Bronchial epithelial cell (primary cell): ENCODE results near the gene INPP5E. TPM values are rescaled to one million over a fixed set of nuclear protein-coding genes. Genes with fewer than 3 reads are reported as not detected.

Source experiments
- DNase-seq: peaks from one replicate; pipeline ENCODE4 v3.0.0-alpha.2; 2010; ENCODE audit warnings: low read depth
- FAIRE-seq: peaks from 2 replicates; lab custom pipeline; 2011; peaks lifted over from hg19 to GRCh38; lab: Jason Lieb, UNC
- H3K27me3 ChIP-seq: 2 replicates; pipeline ENCODE4 v1.5.1; 2011; ENCODE audit warnings: low read length; ENCODE audit not compliant: control insufficient read depth, insufficient read depth
- H3K36me3 ChIP-seq: 2 replicates; pipeline ENCODE4 v1.5.1; 2011; ENCODE audit warnings: low read length; ENCODE audit not compliant: control insufficient read depth, insufficient read depth
- H3K4me3 ChIP-seq: 2 replicates; pipeline ENCODE4 v1.5.1; 2011; ENCODE audit warnings: mild to moderate bottlenecking, low read depth, low read length, control low read depth
- CTCF ChIP-seq: IDR thresholded peaks from 2 replicates; pipeline ENCODE4 v1.5.1; 2011; ENCODE audit warnings: mild to moderate bottlenecking, moderate library complexity, low read length, control low read depth, inconsistent platforms; ENCODE audit not compliant: insufficient read depth, severe bottlenecking
- total RNA-seq: library from RNA; depleted of rRNA; stranded (reverse); fragments of >200 nt; gene quantifications from 2 replicates; pipeline ENCODE4 v1.2.1, GENCODE V29; 2014

Gene INPP5E
- total RNA-seq, 1 donor from 2014 or later, result 2.4 TPM

GRCh38 chr9:136424750-136425362 lies 14.8 kb downstream of the INPP5E start:
- Histone ChIP-seq H3K36me3 (peaks cover 29% of the 10 kb centered on the region), H3K4me3 (no peak overlapping the region), H3K27me3 (no peaks in the 10 kb centered on the region)
- DNase-seq (no peak), FAIRE-seq (no peak)
- TF ChIP-seq CTCF, result no peak

GRCh38 chr9:136423432-136424146 lies 16.1 kb downstream of the INPP5E start:
- Histone ChIP-seq H3K4me3 (no peak overlapping the region), H3K36me3 (peaks cover 30% of the 10 kb centered on the region), H3K27me3 (no peaks in the 10 kb centered on the region)
- TF ChIP-seq CTCF, result no peak
- DNase-seq, result no peak
- FAIRE-seq, result no peak

GRCh38 chr9:136422876-136423275 lies 16.8 kb downstream of the INPP5E start:
- peaks cover 37% of the 10 kb centered on the region for H3K36me3 ChIP-seq
- no peak for DNase-seq
- no peak for FAIRE-seq
- no peaks in the 10 kb centered on the region for H3K27me3 ChIP-seq
- H3K4me3 ChIP-seq, result no peak overlapping the region
- no peak for TF ChIP-seq CTCF

GRCh38 chr9:136421791-136422190 lies 17.9 kb downstream of the INPP5E start:
- Histone ChIP-seq H3K4me3 (no peak overlapping the region), H3K36me3 (peaks cover 44% of the 10 kb centered on the region), H3K27me3 (no peaks in the 10 kb centered on the region)
- no peak for FAIRE-seq
- no peak for TF ChIP-seq CTCF
- DNase-seq, result no peak

GRCh38 chr9:136419092-136419420 lies 20.6 kb downstream of the INPP5E start:
- H3K27me3 ChIP-seq, result no peaks in the 10 kb centered on the region
- no peak for TF ChIP-seq CTCF
- FAIRE-seq (no peak), DNase-seq (no peak)
- H3K4me3 ChIP-seq, result no peak overlapping the region
- H3K36me3 ChIP-seq, result peaks cover 51% of the 10 kb centered on the region
